GM19025 (cell line): Measurements from ENCODE around the gene TBC1D10A.

Experiments used
- ATAC-seq: cut with Tn5 transposase; IDR thresholded peaks from one replicate; pipeline ENCODE4 v1.9.1; 2021; ENCODE audit warnings: mild to moderate bottlenecking, low read depth, moderate library complexity; ENCODE audit not compliant: unreplicated experiment

Gene TBC1D10A

GRCh38 chr22:30324014-30324730 is 2.6 kb downstream of the TBC1D10A start:
- no peak for ATAC-seq

GRCh38 chr22:30323246-30323645 is 3.5 kb downstream of the TBC1D10A start:
- ATAC-seq = no peak

- no peak for ATAC-seq
Observed at GRCh38 chr22:30321461-30321860, 5.3 kb downstream of the TBC1D10A start.

GRCh38 chr22:30320021-30320556 is 6.7 kb downstream of the TBC1D10A start:
- no peak for ATAC-seq

GRCh38 chr22:30318799-30319419 is 7.8 kb downstream of the TBC1D10A start:
- no peak for ATAC-seq

GRCh38 chr22:30317778-30318177 is 9.0 kb downstream of the TBC1D10A start:
- ATAC-seq = no peak

- ATAC-seq = no peak
Observed at GRCh38 chr22:30315962-30316576, 10.7 kb downstream of the TBC1D10A start.

- ATAC-seq = no peak
Observed at GRCh38 chr22:30314915-30315314, 11.8 kb downstream of the TBC1D10A start.

- ATAC-seq = no peak
Observed at GRCh38 chr22:30313527-30314363, 13.0 kb downstream of the TBC1D10A start.

- ATAC-seq = no peak
Observed at GRCh38 chr22:30312053-30312452, 14.7 kb downstream of the TBC1D10A start.

- ATAC-seq = no peak
Observed at GRCh38 chr22:30310881-30311771, 15.6 kb downstream of the TBC1D10A start.

GRCh38 chr22:30309951-30310741 is 16.6 kb downstream of the TBC1D10A start:
- no peak for ATAC-seq

- ATAC-seq = no peak
Observed at GRCh38 chr22:30308518-30309230, 18.1 kb downstream of the TBC1D10A start.

- no peak for ATAC-seq
Observed at GRCh38 chr22:30308093-30308492, 18.6 kb downstream of the TBC1D10A start.

- no peak for ATAC-seq
Observed at GRCh38 chr22:30307041-30307574, 19.6 kb downstream of the TBC1D10A start.

GRCh38 chr22:30306627-30307011 is 20.1 kb downstream of the TBC1D10A start:
- ATAC-seq = no peak

GRCh38 chr22:30305906-30306626 is 20.7 kb downstream of the TBC1D10A start:
- ATAC-seq = no peak
